Omental fat pad (tissue), 4 donors: ENCODE data around the gene PLAC8L1. TPM values are rescaled to one million over a fixed set of nuclear protein-coding genes. Genes with fewer than 3 reads are reported as not detected.

ENCODE experiments used
- ATAC-seq: fragments of 150-250 bp; one replicate; pipeline ENCODE4 v1.9.1; 2016; ENCODE audit warnings: mild to moderate bottlenecking, moderate library complexity; ENCODE audit not compliant: low FRiP score
- DNase-seq: peaks from one replicate; pipeline ENCODE4 v3.0.0-alpha.2; 2019; ENCODE audit warnings: low spot score
- total RNA-seq, 4 donors: library from RNA; depleted of rRNA; stranded (reverse); fragments of >200 nt; gene quantifications; one replicate each; pipeline ENCODE4 v1.1.0, GENCODE V29; 2016
- TF ChIP-seq, protein P1 (sequence below), 3 donors: fragments of 450-650 bp; IDR thresholded peaks; one replicate each; pipeline ENCODE4 v1.5.1; 2016 to 2017; ENCODE audit warnings: antibody characterized with exemption in 3 of 3, mild to moderate bottlenecking in 3 of 3, moderate library complexity in 2 of 3

Gene PLAC8L1
- total RNA-seq, 4 donors from 2014 or later = not detected

DNA sequence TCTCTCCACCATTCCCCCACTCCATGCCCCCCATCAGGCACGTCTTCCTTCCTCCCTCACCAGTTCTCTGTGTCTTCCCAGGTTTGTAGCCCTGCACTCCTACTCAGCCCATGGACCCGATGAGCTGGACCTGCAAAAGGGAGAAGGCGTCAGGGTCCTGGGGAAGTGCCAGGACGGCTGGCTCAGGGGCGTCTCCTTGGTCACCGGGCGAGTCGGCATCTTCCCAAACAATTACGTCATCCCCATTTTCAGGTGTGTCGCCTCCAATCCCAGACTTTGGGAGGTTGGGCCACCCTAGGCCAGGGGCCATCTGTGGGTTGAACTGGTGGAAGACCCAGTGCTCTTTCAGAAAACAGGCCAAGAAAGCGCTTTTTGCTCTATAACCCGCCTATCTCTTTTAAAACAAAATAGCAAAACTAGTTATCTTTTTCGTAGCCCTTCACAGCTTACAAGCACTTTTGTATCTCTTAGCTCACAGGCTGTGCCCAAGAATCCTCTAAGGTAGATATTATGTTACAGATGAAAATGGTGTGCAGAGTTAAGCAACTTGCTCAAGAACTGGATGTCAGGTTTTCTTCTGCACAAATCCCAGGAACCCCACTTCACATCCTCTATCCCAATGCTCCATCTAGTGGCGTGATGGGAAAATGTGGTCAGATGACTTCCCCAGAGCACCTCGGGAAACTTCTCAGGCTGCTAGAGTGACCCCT is 56.2 kb downstream of the PLAC8L1 start:
- peak; percentile 79 for ATAC-seq

DNA sequence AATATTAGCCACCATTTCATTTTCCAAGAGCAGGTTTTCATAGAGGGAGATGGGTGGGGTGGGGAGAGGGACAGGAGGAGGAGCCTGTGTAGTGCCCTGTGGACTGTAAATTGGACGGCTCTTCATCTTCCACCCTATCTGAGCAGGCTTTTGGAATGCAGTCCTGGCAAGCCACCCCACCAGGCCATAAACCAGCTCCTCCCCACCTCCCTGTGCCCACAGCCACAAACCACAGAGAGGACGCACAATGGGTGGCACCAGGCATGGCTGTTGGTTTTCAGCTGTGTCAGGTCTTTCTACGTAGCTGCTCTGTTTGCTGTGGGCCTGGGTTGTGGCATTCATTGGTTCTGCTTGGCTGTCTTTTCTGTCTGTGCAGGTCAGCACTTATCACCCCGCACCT is 58.0 kb downstream of the PLAC8L1 start:
- ATAC-seq = no peak
- no peak for DNase-seq
- TF ChIP-seq, protein P1, sequence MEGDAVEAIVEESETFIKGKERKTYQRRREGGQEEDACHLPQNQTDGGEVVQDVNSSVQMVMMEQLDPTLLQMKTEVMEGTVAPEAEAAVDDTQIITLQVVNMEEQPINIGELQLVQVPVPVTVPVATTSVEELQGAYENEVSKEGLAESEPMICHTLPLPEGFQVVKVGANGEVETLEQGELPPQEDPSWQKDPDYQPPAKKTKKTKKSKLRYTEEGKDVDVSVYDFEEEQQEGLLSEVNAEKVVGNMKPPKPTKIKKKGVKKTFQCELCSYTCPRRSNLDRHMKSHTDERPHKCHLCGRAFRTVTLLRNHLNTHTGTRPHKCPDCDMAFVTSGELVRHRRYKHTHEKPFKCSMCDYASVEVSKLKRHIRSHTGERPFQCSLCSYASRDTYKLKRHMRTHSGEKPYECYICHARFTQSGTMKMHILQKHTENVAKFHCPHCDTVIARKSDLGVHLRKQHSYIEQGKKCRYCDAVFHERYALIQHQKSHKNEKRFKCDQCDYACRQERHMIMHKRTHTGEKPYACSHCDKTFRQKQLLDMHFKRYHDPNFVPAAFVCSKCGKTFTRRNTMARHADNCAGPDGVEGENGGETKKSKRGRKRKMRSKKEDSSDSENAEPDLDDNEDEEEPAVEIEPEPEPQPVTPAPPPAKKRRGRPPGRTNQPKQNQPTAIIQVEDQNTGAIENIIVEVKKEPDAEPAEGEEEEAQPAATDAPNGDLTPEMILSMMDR (IDR thresholded peaks at IDR 0.05) = no peak

More for the DNA sequence above, 56.2 kb downstream of the PLAC8L1 start:
- DNase-seq = peak; percentile 40
- TF ChIP-seq, protein P1 (IDR thresholded peaks at IDR 0.05) = peak in 2 of 3 donors; percentile 3 to 40

DNA sequence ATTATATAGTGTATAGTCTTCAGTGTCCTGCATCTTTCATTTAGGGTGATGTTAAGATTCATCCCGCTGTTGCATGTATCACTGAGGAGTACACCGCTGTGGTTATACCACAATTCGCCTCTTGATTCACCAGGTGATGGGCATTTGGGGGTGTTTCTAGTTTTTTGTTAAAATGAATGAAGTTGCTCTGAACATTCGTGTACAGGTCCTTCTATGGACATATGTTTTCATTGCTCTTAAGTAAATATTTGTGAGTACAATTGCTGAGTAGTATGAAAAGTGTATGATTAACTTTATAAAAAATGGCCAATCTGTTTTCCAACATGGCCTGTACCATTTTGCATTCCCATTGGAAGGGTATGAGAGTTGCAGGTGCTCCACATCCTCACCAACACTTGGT is 61.7 kb downstream of the PLAC8L1 start:
- no peak for ATAC-seq
- TF ChIP-seq, protein P1 (IDR thresholded peaks at IDR 0.05) = no peak
- no peak for DNase-seq

DNA sequence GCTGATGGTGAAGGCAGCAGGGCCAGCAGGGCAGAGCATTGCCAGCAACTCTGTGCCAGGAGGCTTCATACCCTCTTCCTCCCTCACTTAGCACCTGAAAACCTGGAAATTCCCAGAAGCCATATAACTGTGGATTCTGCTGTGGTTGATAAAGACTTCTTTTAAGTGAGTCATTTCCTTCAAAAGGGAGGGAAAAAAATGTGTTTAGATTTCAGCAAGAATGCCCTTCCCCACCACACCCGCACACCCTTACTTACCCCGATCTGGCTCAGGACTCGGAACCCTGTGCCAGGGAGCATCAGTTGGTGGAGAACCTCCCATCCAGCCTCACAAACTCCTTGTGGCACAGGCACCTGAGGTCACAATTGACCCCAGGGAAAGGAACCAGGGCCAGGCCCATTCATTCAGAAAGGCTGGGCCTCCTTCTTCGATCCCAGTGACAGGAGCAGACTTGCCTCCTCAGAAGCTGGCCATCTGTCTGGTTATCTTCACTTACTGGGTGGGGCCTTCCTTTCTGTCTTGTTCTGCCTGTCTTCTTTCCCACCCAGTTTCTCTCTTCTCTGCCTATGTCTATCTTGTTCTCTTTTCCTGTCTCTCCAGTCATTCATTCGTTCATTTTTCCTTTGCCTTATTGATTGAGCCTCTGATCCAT is 62.6 kb downstream of the PLAC8L1 start:
- ATAC-seq = peak; percentile 92
- no peak for DNase-seq
- TF ChIP-seq, protein P1 (IDR thresholded peaks at IDR 0.05) = no peak

DNA sequence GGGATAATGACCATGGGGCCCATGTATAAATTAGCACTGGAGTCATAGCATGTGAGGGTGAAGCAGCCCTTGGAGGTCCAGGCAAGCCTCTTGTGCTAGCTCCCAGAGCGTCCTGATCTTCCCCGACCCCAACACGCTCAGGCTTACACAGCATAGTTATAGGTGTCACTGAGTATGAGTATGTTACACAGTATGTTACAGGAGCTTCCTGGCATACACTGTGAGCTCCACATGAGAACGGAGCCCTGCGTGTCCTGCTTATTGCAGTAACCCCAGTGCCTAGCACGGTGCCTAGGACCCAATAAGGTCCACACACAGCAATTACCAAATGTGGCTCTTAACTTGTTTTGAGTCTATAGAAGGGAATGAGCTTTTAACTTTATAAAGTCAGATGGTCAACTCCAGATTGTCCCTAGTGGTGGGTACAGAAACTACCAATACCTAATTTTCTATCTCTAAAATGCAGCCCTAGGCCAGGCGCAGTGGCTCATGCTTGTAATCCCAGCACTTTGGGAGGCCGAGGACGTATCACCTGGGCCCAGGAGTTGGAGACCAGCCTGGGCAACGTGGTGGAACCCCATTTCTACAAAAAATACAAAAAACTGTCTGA is 64.1 kb downstream of the PLAC8L1 start:
- ATAC-seq = no peak
- DNase-seq = no peak
- TF ChIP-seq, protein P1 (IDR thresholded peaks at IDR 0.05) = no peak

DNA sequence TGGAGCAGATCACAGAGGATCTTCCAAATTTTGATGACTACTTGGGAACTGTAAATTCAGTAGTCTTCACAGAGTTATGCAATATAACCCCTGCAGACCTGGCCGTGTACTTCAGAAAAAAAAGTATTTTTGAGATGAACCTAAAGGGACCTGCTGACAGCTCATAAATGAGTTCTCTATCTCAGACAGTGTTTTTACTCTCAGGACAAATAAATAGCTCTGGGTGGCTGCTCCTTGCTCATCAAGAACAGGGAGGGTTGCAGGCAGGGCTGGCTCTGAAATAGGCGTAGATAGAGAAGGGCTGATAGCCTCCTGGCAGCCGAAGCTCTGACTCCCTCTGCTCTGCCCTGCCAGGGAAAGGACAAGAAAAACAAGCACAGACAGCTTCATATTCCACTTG is 64.8 kb downstream of the PLAC8L1 start:
- ATAC-seq (peak; percentile 70), DNase-seq (no peak)
- TF ChIP-seq, protein P1 (IDR thresholded peaks at IDR 0.05) = no peak
